Tibial artery (tissue), 4 donors: ENCODE results near the gene RBM45.

Source experiments
- DNase-seq, 2 donors: peaks; one replicate each; pipeline ENCODE4 v3.0.0-alpha.2; 2019
- H3K27ac ChIP-seq, 2 donors: fragments of 200-600 bp; sonication (generic) in 1 of 2; 1 replicate in 1 of 2; 2 replicates in 1 of 2; pipeline ENCODE4 v1.5.1; 2018 to 2019; ENCODE audit warnings: mild to moderate bottlenecking in 1 of 2
- H3K27me3 ChIP-seq, 2 donors: fragments of 200-600 bp; sonication (generic) in 1 of 2; one replicate each; pipeline versions ENCODE4 v1.5.1 to v1.6.0; 2016 to 2019
- H3K36me3 ChIP-seq, 3 donors: fragments of 200-600 bp; sonication (generic) in 2 of 3; one replicate each; pipeline ENCODE4 v1.5.1; 2016 to 2019; ENCODE audit warnings: mild to moderate bottlenecking in 2 of 3
- H3K4me1 ChIP-seq, 4 donors: fragments of 200-600 bp; sonication (generic) in 2 of 4; 1 replicate in 3 of 4; 2 replicates in 1 of 4; pipeline ENCODE4 v1.5.1; 2016 to 2019
- H3K4me3 ChIP-seq, 2 donors: fragments of 200-600 bp; sonication (generic) in 1 of 2; 1 replicate in 1 of 2; 2 replicates in 1 of 2; pipeline ENCODE4 v1.5.1; 2018 to 2019; ENCODE audit warnings: mild to moderate bottlenecking in 2 of 2
- H3K9me3 ChIP-seq, 3 donors: fragments of 200-600 bp; sonication (generic) in 1 of 3; one replicate each; pipeline ENCODE4 v1.5.1; 2016 to 2019
- intact Hi-C: fragments of 100-400 bp; cut with DNase I; formaldehyde crosslinking; loops from one replicate; pipeline ENCODE4 v1.15.0; 2023; ENCODE audit warnings: low total_unique reads
- TF ChIP-seq, protein P1 (sequence below), 2 experiments: fragments of 200-600 bp in 1 of 2; fragments of 450-650 bp in 1 of 2; IDR thresholded peaks; one replicate each; pipeline ENCODE4 v1.5.1; 2017 to 2019; ENCODE audit warnings: antibody characterized with exemption in 2 of 2, mild to moderate bottlenecking in 1 of 2, moderate library complexity in 1 of 2

RBM45 gene

DNA sequence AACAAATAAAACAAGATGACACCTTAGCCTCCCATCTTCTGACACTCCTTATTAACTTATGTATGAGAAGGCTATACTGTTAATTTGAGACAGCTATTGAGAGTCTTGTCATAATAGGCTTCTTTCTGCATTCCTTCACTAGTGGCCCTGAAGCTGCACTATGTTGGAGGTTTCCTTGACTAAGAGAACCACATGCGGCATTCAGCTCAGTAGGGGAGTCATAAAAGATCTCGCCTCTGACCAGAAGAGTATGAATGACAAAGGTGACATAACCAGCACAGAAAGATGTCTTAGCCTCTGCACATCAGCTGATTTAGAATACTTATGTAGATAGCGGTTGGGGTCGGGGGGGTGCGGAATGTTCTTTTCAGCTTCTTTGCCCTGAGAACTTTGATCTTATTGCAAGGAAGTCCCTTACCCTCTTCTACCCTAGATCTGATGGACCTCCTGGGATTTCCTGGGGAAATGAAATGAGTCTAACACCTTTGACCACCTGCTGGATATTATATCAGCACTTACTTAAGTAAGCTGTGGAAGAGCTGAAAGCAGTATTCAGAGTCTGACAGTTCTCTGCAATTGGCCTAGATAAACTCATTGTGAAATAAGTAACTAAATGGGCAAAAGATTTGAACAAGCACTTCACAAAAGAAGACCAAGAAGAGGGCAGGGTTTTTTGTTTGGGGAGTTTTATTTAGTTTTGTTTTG, 24.2 kb downstream of the RBM45 start:
- H3K27me3 ChIP-seq, result no peaks in the 10 kb centered on the region
- intact Hi-C loops, result loop anchor here (5.0 to 10.0 kb wide), 2 partner anchors 141 to 278 kb away; no protein-coding TSS in a partner anchor
- H3K4me3 ChIP-seq, result no peak overlapping the region
- no peaks in the 10 kb centered on the region for H3K9me3 ChIP-seq
- H3K36me3 ChIP-seq, result peaks cover 4 to 26% (median 24%) of the 10 kb centered on the region in 3 donors
- H3K27ac ChIP-seq, result no peak overlapping the region
- TF ChIP-seq, protein P1, sequence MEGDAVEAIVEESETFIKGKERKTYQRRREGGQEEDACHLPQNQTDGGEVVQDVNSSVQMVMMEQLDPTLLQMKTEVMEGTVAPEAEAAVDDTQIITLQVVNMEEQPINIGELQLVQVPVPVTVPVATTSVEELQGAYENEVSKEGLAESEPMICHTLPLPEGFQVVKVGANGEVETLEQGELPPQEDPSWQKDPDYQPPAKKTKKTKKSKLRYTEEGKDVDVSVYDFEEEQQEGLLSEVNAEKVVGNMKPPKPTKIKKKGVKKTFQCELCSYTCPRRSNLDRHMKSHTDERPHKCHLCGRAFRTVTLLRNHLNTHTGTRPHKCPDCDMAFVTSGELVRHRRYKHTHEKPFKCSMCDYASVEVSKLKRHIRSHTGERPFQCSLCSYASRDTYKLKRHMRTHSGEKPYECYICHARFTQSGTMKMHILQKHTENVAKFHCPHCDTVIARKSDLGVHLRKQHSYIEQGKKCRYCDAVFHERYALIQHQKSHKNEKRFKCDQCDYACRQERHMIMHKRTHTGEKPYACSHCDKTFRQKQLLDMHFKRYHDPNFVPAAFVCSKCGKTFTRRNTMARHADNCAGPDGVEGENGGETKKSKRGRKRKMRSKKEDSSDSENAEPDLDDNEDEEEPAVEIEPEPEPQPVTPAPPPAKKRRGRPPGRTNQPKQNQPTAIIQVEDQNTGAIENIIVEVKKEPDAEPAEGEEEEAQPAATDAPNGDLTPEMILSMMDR (IDR thresholded peaks at IDR 0.05), result no peak
- no peak for DNase-seq
- no peaks in the 10 kb centered on the region for H3K4me1 ChIP-seq

DNA sequence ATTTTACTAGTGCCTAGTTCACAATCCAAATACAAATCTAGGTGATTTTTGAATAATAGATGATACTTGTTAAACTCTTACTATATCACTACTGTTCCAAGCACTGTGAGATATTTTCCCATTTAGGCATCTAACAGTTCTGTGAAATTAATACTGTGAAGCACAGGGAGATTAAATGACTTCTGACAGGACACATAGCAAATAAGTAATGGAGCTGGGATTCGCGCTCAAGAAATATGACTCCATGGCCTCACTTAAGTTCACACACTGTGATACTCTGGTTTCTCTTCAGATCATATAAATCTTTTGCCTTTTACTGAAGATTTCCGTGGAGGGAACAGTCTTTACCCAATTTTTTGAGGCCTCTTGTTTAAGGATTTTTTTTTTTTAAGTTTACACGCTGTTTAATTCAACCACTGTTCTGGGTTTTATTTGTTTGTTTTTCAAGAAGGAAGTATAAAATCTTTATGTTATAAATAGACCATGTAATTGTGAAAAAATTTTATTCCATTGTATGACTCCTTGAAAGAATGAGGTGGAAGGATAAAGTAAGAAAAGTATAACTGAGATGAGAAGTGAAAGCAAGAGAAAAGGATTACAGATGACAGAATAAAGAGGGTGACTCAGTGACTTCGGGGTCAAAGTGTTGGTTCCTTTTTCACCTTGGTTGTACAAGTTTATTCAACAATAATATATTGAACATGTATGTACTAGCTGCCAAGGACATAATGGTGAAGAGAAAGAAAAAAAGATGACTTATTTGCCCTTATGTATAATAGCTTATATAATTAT, 30.2 kb downstream of the RBM45 start:
- no peak overlapping the region for H3K4me3 ChIP-seq
- DNase-seq, result no peak
- intact Hi-C loops, result no loop called here
- TF ChIP-seq, protein P1 (IDR thresholded peaks at IDR 0.05), result no peak
- H3K9me3 ChIP-seq, result no peaks in the 10 kb centered on the region
- H3K4me1 ChIP-seq, result no peaks in the 10 kb centered on the region
- H3K36me3 ChIP-seq, result no peaks in the 10 kb centered on the region
- H3K27ac ChIP-seq, result no peak overlapping the region
- H3K27me3 ChIP-seq, result peaks cover 0 to 3% of the 10 kb centered on the region in 2 donors

DNA sequence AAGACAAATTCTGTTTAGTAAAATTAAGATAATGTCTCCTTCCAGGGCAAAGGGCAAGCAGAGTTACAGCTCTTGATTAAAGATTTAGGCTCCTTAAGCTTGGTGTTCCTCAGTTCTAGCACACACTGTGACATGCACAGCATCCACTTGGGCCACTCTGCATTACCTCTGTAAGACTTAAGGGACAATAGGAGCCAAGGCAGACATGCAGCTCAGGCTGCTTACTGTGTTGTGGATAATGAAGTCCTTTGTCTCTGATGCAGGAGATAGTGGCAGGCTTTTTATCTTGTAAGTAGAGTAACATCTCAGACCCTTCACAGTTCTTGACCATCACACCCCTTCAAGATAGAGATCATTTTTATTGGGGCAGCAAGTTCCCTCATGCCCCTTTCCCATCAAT, 31.2 kb downstream of the RBM45 start:
- Histone ChIP-seq H3K36me3 (no peaks in the 10 kb centered on the region), H3K4me1 (no peaks in the 10 kb centered on the region), H3K27me3 (peaks cover 0 to 6% of the 10 kb centered on the region in 2 donors), H3K9me3 (no peaks in the 10 kb centered on the region), H3K4me3 (no peak overlapping the region), H3K27ac (no peak overlapping the region)
- DNase-seq, result no peak
- intact Hi-C loops, result no loop called here
- TF ChIP-seq, protein P1 (IDR thresholded peaks at IDR 0.05), result no peak

DNA sequence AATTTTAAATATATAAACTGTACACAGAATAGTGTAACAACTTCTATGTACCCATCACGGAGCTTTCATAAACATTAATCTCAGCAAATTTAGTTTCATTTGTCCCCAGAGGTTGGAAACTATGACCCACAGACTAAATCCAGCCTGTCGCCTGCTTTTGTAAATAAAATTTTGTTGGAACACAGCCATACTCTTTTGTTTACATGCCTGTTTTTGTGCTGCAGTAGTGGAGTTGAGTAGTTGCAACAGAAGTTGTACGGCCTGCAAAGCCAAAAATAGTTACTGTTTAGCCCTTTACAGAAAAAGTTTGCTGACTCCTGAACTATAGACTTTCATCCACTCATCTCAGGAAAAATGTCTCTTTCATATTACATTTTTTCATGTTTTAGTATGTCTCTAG, 39.8 kb downstream of the RBM45 start:
- Histone ChIP-seq H3K4me3 (no peak overlapping the region), H3K27me3 (peaks cover 0 to 6% of the 10 kb centered on the region in 2 donors), H3K4me1 (peaks cover 0 to 9% (median 0%) of the 10 kb centered on the region in 4 donors), H3K9me3 (no peaks in the 10 kb centered on the region), H3K36me3 (no peaks in the 10 kb centered on the region), H3K27ac (no peak overlapping the region)
- TF ChIP-seq, protein P1 (IDR thresholded peaks at IDR 0.05), result no peak
- intact Hi-C loops, result no loop called here
- no peak for DNase-seq

DNA sequence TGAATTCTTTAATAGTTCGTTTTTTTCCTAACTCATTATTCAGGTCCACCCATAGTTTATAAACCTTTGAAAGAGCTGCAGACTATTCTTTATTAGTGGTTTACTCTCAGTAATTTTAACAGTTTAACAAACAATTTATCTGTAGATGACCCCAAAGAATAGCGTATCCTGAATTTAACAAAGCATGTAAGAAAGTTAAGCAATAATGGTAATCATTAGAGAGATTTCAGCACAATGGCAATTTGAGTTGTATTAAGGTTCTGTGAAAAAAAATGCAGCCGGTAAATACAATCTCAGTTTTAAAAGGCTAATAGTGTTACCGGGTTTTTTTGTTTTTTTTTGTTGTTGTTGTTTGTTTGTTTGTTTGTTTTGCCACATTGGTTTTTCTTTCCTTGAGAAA, 40.3 kb downstream of the RBM45 start:
- intact Hi-C loops, result no loop called here
- peaks cover 0 to 4% of the 10 kb centered on the region in 2 donors for H3K27me3 ChIP-seq
- H3K36me3 ChIP-seq, result no peaks in the 10 kb centered on the region

More for the DNA sequence above, 40.3 kb downstream of the RBM45 start:
- DNase-seq, result no peak
- Histone ChIP-seq H3K4me1 (peaks cover 0 to 9% (median 0%) of the 10 kb centered on the region in 4 donors), H3K4me3 (no peak overlapping the region), H3K9me3 (no peaks in the 10 kb centered on the region), H3K27ac (no peak overlapping the region)
- TF ChIP-seq, protein P1 (IDR thresholded peaks at IDR 0.05), result no peak
